Progenitor cell of endocrine pancreas (in vitro differentiated cells): ENCODE data around the gene KRT5. TPM values are rescaled to one million over a fixed set of nuclear protein-coding genes. Genes with fewer than 3 reads are reported as not detected.

ENCODE experiments used
- DNase-seq: peaks from one replicate; pipeline ENCODE4 v3.0.0; 2021; ENCODE audit warnings: low spot score; ENCODE audit not compliant: unreplicated experiment
- H3K27ac Mint-ChIP-seq: 2 replicates; pipeline ENCODE4 v1.8.0; 2021; ENCODE audit warnings: mild to moderate bottlenecking, moderate library complexity, mixed read lengths
- H3K27me3 Mint-ChIP-seq: 2 replicates; pipeline ENCODE4 v1.8.0; 2021; ENCODE audit warnings: mixed read lengths
- H3K36me3 Mint-ChIP-seq: 2 replicates; pipeline ENCODE4 v1.8.0; 2022; ENCODE audit warnings: mixed read lengths; ENCODE audit not compliant: insufficient read depth
- H3K4me1 Mint-ChIP-seq: 2 replicates; pipeline ENCODE4 v1.8.0; 2021; ENCODE audit warnings: low read depth, mixed read lengths
- H3K4me3 Mint-ChIP-seq: 2 replicates; pipeline ENCODE4 v1.8.0; 2021; ENCODE audit warnings: low read depth, mild to moderate bottlenecking, moderate library complexity, mixed read lengths
- H3K9me3 Mint-ChIP-seq: 2 replicates; pipeline ENCODE4 v1.8.0; 2021; ENCODE audit warnings: low read depth, mixed read lengths
- CTCF ChIP-seq: fragments of 200-600 bp; sonication (generic); IDR thresholded peaks from one replicate; pipeline ENCODE4 v1.5.0; 2021; ENCODE audit warnings: antibody characterized with exemption, mild to moderate bottlenecking; ENCODE audit not compliant: unreplicated experiment
- total RNA-seq: library from RNA; stranded (reverse); gene quantifications from 2 replicates; pipeline ENCODE4 v1.2.1, GENCODE V29; 2021

The KRT5 gene
- total RNA-seq, 1 donor from 2014 or later: not detected

- Mint-ChIP-seq H3K9me3 (no peaks in the 10 kb centered on the region), H3K36me3 (no peaks in the 10 kb centered on the region)
These were observed 39.8 kb upstream of the KRT5 start for GRCh38 chr12:52559979-52560378.

GRCh38 chr12:52558781-52559445, 38.7 kb upstream of the KRT5 start:
- DNase-seq: no peak

More at GRCh38 chr12:52559979-52560378, 39.8 kb upstream of the KRT5 start:
- DNase-seq: no peak
- no peak overlapping the region for H3K27ac Mint-ChIP-seq
- H3K4me1 Mint-ChIP-seq: no peaks in the 10 kb centered on the region
- peaks cover 48% of the 10 kb centered on the region for H3K27me3 Mint-ChIP-seq
- no peak overlapping the region for H3K4me3 Mint-ChIP-seq
- TF ChIP-seq CTCF: no peak

DNA sequence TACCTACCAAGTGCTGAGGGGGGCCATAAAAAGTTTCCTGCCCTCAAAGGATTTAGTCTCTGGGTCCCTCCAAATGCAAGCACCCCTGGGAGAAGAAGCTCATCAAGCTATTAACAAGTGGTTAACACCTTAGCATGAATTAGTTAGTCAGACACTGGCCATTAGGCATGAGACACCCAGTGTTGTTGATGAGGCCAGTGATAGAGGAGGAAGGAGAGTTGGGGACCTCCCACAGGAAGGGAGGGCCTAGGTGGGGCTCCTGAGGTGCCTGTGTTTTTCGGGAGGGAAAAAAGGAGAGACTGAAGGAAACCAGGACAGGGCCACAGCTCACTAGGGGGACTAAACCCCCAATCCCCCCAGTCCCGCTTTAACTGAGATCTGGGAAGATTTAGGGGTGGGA, 37.3 kb upstream of the KRT5 start:
- DNase-seq: no peak
- no peak for TF ChIP-seq CTCF
- Mint-ChIP-seq H3K4me3 (no peak overlapping the region), H3K27ac (no peak overlapping the region), H3K9me3 (no peaks in the 10 kb centered on the region), H3K27me3 (peaks cover 55% of the 10 kb centered on the region), H3K36me3 (no peaks in the 10 kb centered on the region), H3K4me1 (no peaks in the 10 kb centered on the region)

More at GRCh38 chr12:52558781-52559445, 38.7 kb upstream of the KRT5 start:
- Mint-ChIP-seq H3K9me3 (no peaks in the 10 kb centered on the region), H3K27ac (no peak overlapping the region), H3K4me1 (no peaks in the 10 kb centered on the region), H3K36me3 (no peaks in the 10 kb centered on the region), H3K4me3 (no peak overlapping the region), H3K27me3 (peaks cover 47% of the 10 kb centered on the region)
- no peak for TF ChIP-seq CTCF

DNA sequence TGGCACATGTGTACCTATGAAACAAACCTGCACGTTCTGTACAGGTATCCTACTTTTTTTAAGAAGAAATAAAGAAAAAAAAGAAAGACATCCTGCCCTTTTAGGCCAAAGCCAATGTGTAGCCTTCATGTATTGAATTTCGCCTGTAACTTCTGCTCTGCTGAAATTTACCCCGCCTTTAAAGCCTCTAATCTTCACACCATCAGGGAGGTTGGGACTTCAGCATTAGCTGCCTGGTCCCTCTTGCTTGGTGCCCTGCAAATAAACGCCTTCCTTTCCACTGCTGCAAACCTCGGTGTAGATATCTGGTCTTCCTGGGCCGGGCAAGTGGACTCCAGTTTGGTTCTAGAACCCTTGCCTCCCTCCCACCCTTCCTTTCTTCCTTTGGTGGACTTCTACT, 35.4 kb upstream of the KRT5 start:
- peaks cover 60% of the 10 kb centered on the region for H3K27me3 Mint-ChIP-seq
- no peak for TF ChIP-seq CTCF
- no peaks in the 10 kb centered on the region for H3K4me1 Mint-ChIP-seq
- no peaks in the 10 kb centered on the region for H3K9me3 Mint-ChIP-seq
- H3K27ac Mint-ChIP-seq: no peak overlapping the region
- no peak overlapping the region for H3K4me3 Mint-ChIP-seq
- no peak for DNase-seq
- H3K36me3 Mint-ChIP-seq: no peaks in the 10 kb centered on the region

GRCh38 chr12:52552681-52553195, 32.5 kb upstream of the KRT5 start, which contains the start of gene KRT71:
KRT71 (minus strand) TSS chr12:52553145; CDS start chr12:52553077, 68 bp downstream.
- no peak for TF ChIP-seq CTCF
- no peak for DNase-seq
- Mint-ChIP-seq H3K4me1 (no peaks in the 10 kb centered on the region), H3K36me3 (no peaks in the 10 kb centered on the region), H3K9me3 (no peaks in the 10 kb centered on the region), H3K4me3 (no peak within 1 kb of the TSS), H3K27me3 (peaks cover 55% of the 10 kb centered on the region), H3K27ac (no peak within 1 kb of the TSS)
